ENCODE measurements around the gene SIL1. TPM values are rescaled to one million over a fixed set of nuclear protein-coding genes. Genes with fewer than 3 reads are reported as not detected.

Gene SIL1
- total and polyA plus RNA-seq, 2 of the 4 experiments (the other 2 are of a cell fraction): 56.1 to 66.0 TPM

GRCh38 chr5:138990986-138991590 is 207.1 kb downstream of the SIL1 start:
- Histone ChIP-seq H3K4me1 (ENCODE audit: control insufficient read depth, insufficient read depth, low read length) (peaks cover 2% of the 10 kb centered on the region; the same call in 1 of the 2 replicates), H3K79me1 (ENCODE audit: low read depth in 1 of 2, low read length in 2 of 2) (no peaks in the 10 kb centered on the region; a peak in 1 of 4 replicates), H3K27me3 (ENCODE audit: control insufficient read depth, insufficient read depth, low read length) (no peaks in the 10 kb centered on the region), H2AK9ac (replicated peaks; ENCODE audit: low read depth, low read length, poor library complexity) (no peak overlapping the region), H3K4me2 (ENCODE audit: low read depth, low read length) (no peak overlapping the region), H3K4me3 (ENCODE audit: insufficient read depth, low read depth, low read length) (no peak overlapping the region), H2AFZ (replicated peaks; ENCODE audit: low read length, poor library complexity) (no peak overlapping the region), H4K91ac (ENCODE audit: insufficient read depth, low read depth, low read length) (no peak overlapping the region), H2BK5ac (ENCODE audit: low read depth, low read length, poor library complexity, severe bottlenecking) (no peak overlapping the region), H3K14ac (replicated peaks; ENCODE audit: low read depth, low read length) (no peak overlapping the region), H2BK120ac (ENCODE audit: low read depth, low read length) (no peak overlapping the region), H3K9ac (ENCODE audit: low read depth, low read length) (no peak overlapping the region), H4K8ac (ENCODE audit: low read depth in 2 of 2, low read length in 2 of 2) (no peak overlapping the region), H3K9me1 (ENCODE audit: insufficient read depth, low read length) (no peaks in the 10 kb centered on the region; the same call in 1 of the 2 replicates), H2BK15ac (ENCODE audit: low read depth, low read length) (no peak overlapping the region), H4K5ac (ENCODE audit: low read depth, low read length) (no peak overlapping the region), H2BK20ac (ENCODE audit: low read depth, low read length) (no peak overlapping the region), H3K23ac (ENCODE audit: low read depth, low read length) (no peak overlapping the region), H3K18ac (ENCODE audit: low read depth, low read length) (no peak overlapping the region), H3K27ac (ENCODE audit: insufficient read depth, low read length) (no peak overlapping the region), H3K36me3 (ENCODE audit: control insufficient read depth, insufficient read depth, low read length) (no peaks in the 10 kb centered on the region), H3K9me3 (ENCODE audit: control insufficient read depth, insufficient read depth, low read length) (no peaks in the 10 kb centered on the region), H4K20me1 (ENCODE audit: insufficient read depth, low read length) (no peaks in the 10 kb centered on the region), H2AK5ac (ENCODE audit: low read depth, low read length) (no peak overlapping the region), H3K4ac (ENCODE audit: low read depth, low read length) (no peak overlapping the region), H3K56ac (ENCODE audit: extremely low read depth, insufficient read depth, low read length) (no peak overlapping the region)
- no CpG with 5 or more reads among the region's 4 CpGs for WGBS, 2 experiments (ENCODE audit: extremely low coverage in 2 of 2, insufficient read length in 1 of 2)
- intact Hi-C loops (cut with micrococcal nuclease): no loop called here
- TF ChIP-seq FOS (IDR thresholded peaks at IDR 0.05; ENCODE audit: low read depth, low read length) (no peak), CEBPB (IDR thresholded peaks at IDR 0.05; ENCODE audit: low read depth, low read length) (no peak), CTCF (conservative IDR thresholded peaks at IDR 0.05; ENCODE audit: low read depth, low read length) (no peak), BHLHE40 (IDR thresholded peaks at IDR 0.05; ENCODE audit: low read depth, low read length) (no peak)
- DNase-seq (no peak), ATAC-seq (ENCODE audit: low read depth) (no peak)
- no TSS peak for BruUV-seq (replicated peaks)
- dilution Hi-C loops (cut with HindIII; ENCODE audit: low sequenced_read_pairs, unreplicated experiment): no loop called here
- ChIA-PET POLR2A (ENCODE audit: unreplicated experiment) (no interaction called here), CTCF (no interaction called here)
- in situ Hi-C loops (cut with MboI; ENCODE audit: low sequenced_read_pairs): no loop called here
